ENCODE data around the gene RHOG.

GRCh38 chr11:3849297-3849874 is 8.6 kb upstream of the RHOG start:
- no peak for TF ChIP-seq TAF1 (IDR thresholded peaks at IDR 0.05; ENCODE audit: low read depth)
- no peak for TF ChIP-seq EP300 (IDR thresholded peaks at IDR 0.05; ENCODE audit: borderline replicate concordance)
- TF ChIP-seq YY1 (IDR thresholded peaks at IDR 0.05; ENCODE audit: low read depth): no peak
- TF ChIP-seq, protein P1, sequence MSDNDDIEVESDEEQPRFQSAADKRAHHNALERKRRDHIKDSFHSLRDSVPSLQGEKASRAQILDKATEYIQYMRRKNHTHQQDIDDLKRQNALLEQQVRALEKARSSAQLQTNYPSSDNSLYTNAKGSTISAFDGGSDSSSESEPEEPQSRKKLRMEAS (IDR thresholded peaks at IDR 0.05): no peak
